ENCODE results near the gene KLHL6. TPM values are rescaled to one million over a fixed set of nuclear protein-coding genes. Genes with fewer than 3 reads are reported as not detected.

Gene KLHL6
- total RNA-seq, 1 donor from 2014 or later = 24.7 TPM

DNA sequence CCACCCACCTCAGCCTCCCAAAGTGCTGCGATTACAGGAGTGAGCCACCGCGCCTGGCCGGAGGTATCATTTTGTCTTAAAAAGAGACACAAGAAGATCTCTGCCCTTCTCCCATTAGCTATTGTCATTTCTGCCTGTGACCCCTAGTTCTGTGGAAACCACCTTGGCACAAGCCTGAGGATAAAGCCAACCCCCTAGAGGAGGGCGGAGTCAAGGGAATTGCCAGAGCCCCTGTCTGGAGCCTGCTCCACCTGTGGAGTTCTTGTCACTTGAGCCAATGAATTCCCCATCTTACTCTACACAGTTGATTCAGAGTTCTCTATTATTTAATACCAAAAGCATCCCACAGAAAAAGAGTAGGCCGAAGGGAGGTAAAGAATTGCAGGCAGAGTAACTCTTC is 34.9 kb upstream of the KLHL6 start:
- no peak for ATAC-seq
- Histone ChIP-seq H3K27me3 (no peaks in the 10 kb centered on the region), H3K9me3 (no peaks in the 10 kb centered on the region), H3K36me3 (no peaks in the 10 kb centered on the region), H3K4me1 (peaks cover 14% of the 10 kb centered on the region), H3K4me3 (no peak overlapping the region), H3K27ac (no peak overlapping the region)
- DNase-seq = no peak
- intact Hi-C loops (cut with DNase I) = no loop called here
- no peak for TF ChIP-seq CTCF (IDR thresholded peaks at IDR 0.05)

GRCh38 chr3:183587336-183587735 is 31.8 kb upstream of the KLHL6 start:
- intact Hi-C loops (cut with DNase I) = no loop called here
- Histone ChIP-seq H3K27ac (no peak overlapping the region), H3K9me3 (no peaks in the 10 kb centered on the region), H3K27me3 (no peaks in the 10 kb centered on the region), H3K4me1 (peaks cover 28% of the 10 kb centered on the region), H3K36me3 (no peaks in the 10 kb centered on the region), H3K4me3 (no peak overlapping the region)
- no peak for TF ChIP-seq CTCF (IDR thresholded peaks at IDR 0.05)
- peak; percentile 72 for ATAC-seq
- DNase-seq = no peak

GRCh38 chr3:183586477-183586876 is 31.0 kb upstream of the KLHL6 start:
- Histone ChIP-seq H3K27ac (no peak overlapping the region), H3K4me1 (peaks cover 28% of the 10 kb centered on the region)
- ATAC-seq = no peak

GRCh38 chr3:183584914-183585280 is 29.4 kb upstream of the KLHL6 start:
- no peaks in the 10 kb centered on the region for H3K27me3 ChIP-seq
- DNase-seq = no peak
- TF ChIP-seq CTCF (IDR thresholded peaks at IDR 0.05) = no peak
- no peaks in the 10 kb centered on the region for H3K9me3 ChIP-seq
- H3K4me3 ChIP-seq = no peak overlapping the region
- H3K27ac ChIP-seq = peak overlapping the region; percentile 49
- intact Hi-C loops (cut with DNase I) = no loop called here
- ATAC-seq = no peak
- H3K4me1 ChIP-seq = peaks cover 31% of the 10 kb centered on the region
- H3K36me3 ChIP-seq = no peaks in the 10 kb centered on the region

More at GRCh38 chr3:183586477-183586876, 31.0 kb upstream of the KLHL6 start:
- intact Hi-C loops (cut with DNase I) = no loop called here
- H3K4me3 ChIP-seq = no peak overlapping the region
- no peak for TF ChIP-seq CTCF (IDR thresholded peaks at IDR 0.05)
- H3K27me3 ChIP-seq = no peaks in the 10 kb centered on the region
- no peak for DNase-seq
- no peaks in the 10 kb centered on the region for H3K9me3 ChIP-seq
- no peaks in the 10 kb centered on the region for H3K36me3 ChIP-seq

- Histone ChIP-seq H3K36me3 (no peaks in the 10 kb centered on the region), H3K4me1 (peaks cover 33% of the 10 kb centered on the region), H3K4me3 (no peak overlapping the region), H3K27ac (peak overlapping the region; percentile 49), H3K27me3 (no peaks in the 10 kb centered on the region), H3K9me3 (no peaks in the 10 kb centered on the region)
- ATAC-seq (peak; percentile 54), DNase-seq (no peak)
- intact Hi-C loops (cut with DNase I) = no loop called here
- TF ChIP-seq CTCF (IDR thresholded peaks at IDR 0.05) = no peak
Measured at GRCh38 chr3:183584246-183584913, 28.9 kb upstream of the KLHL6 start.
